Mesenchymal stem cell (in vitro differentiated cells and primary cell): ENCODE data around the gene ADD1.

Experiments used
- DNase-seq: peaks from one replicate; pipeline ENCODE4 v3.0.0-alpha.2; 2013
- H2AFZ ChIP-seq: one replicate; pipeline ENCODE4 v1.6.1; 2013; ENCODE audit warnings: low read depth, mild to moderate bottlenecking, control low read depth, inconsistent platforms, low read length, moderate library complexity
- H2AK5ac ChIP-seq: 2 replicates; pipeline ENCODE4 v1.6.1; 2013; ENCODE audit warnings: low read length, moderate library complexity, mild to moderate bottlenecking, inconsistent platforms; ENCODE audit not compliant: severe bottlenecking
- H2BK120ac ChIP-seq: one replicate; pipeline ENCODE4 v1.6.1; 2013; ENCODE audit warnings: low read depth, mild to moderate bottlenecking, inconsistent platforms, low read length, moderate library complexity
- H2BK12ac ChIP-seq, 2 experiments: one replicate each; pipeline ENCODE4 v1.6.1; 2013; ENCODE audit warnings: inconsistent platforms in 2 of 2, low read length in 2 of 2, mild to moderate bottlenecking in 2 of 2, moderate library complexity in 2 of 2, control low read depth in 1 of 2
- H2BK15ac ChIP-seq: one replicate; pipeline ENCODE4 v1.6.1; 2013; ENCODE audit warnings: mild to moderate bottlenecking, low read depth, inconsistent platforms; ENCODE audit not compliant: poor library complexity, severe bottlenecking
- H2BK5ac ChIP-seq: 2 replicates; pipeline ENCODE4 v1.6.1; 2013; ENCODE audit warnings: low read depth, mild to moderate bottlenecking, low read length, control low read depth, inconsistent platforms; ENCODE audit not compliant: poor library complexity, severe bottlenecking
- H3K14ac ChIP-seq, 2 experiments: one replicate each; pipeline ENCODE4 v1.6.1; 2013; ENCODE audit warnings: inconsistent platforms in 2 of 2, low read length in 2 of 2, control low read depth in 1 of 2, mild to moderate bottlenecking in 1 of 2, moderate library complexity in 1 of 2
- H3K18ac ChIP-seq, 2 experiments: one replicate each; pipeline ENCODE4 v1.6.1; 2013; ENCODE audit warnings: inconsistent platforms in 2 of 2, low read length in 2 of 2, control low read depth in 1 of 2, low read depth in 1 of 2, mild to moderate bottlenecking in 1 of 2
- H3K23ac ChIP-seq, 2 experiments: one replicate each; pipeline ENCODE4 v1.6.1; 2013; ENCODE audit warnings: inconsistent platforms in 2 of 2, low read length in 2 of 2, mild to moderate bottlenecking in 2 of 2, moderate library complexity in 2 of 2, control low read depth in 1 of 2
- H3K27ac ChIP-seq: 2 replicates; pipeline ENCODE4 v1.5.1; 2013; ENCODE audit warnings: mild to moderate bottlenecking, moderate library complexity, low read length, control low read depth, inconsistent platforms; ENCODE audit not compliant: poor library complexity, severe bottlenecking
- H3K27me3 ChIP-seq, 2 experiments: 2 replicates each; pipeline versions ENCODE4 v1.6.1 to v1.7.0; 2013; ENCODE audit warnings: low read length in 2 of 2, mild to moderate bottlenecking in 2 of 2, moderate library complexity in 2 of 2, control low read depth in 1 of 2, inconsistent platforms in 1 of 2; ENCODE audit not compliant: control insufficient read depth in 1 of 2, insufficient read depth in 1 of 2
- H3K36me3 ChIP-seq, 2 experiments: 2 replicates each; pipeline versions ENCODE4 v1.6.1 to v1.7.0; 2013; ENCODE audit warnings: low read length in 2 of 2, control low read depth in 1 of 2, inconsistent platforms in 1 of 2, low read depth in 1 of 2, mild to moderate bottlenecking in 1 of 2; ENCODE audit not compliant: insufficient read depth in 2 of 2, control insufficient read depth in 1 of 2
- H3K4ac ChIP-seq, 2 experiments: one replicate each; pipeline ENCODE4 v1.6.1; 2013; ENCODE audit warnings: inconsistent platforms in 2 of 2, low read length in 2 of 2, mild to moderate bottlenecking in 2 of 2, moderate library complexity in 2 of 2, control low read depth in 1 of 2, low read depth in 1 of 2
- H3K4me1 ChIP-seq: 2 replicates; pipeline ENCODE4 v1.6.1; 2013; ENCODE audit warnings: low read depth, low read length, control low read depth; ENCODE audit not compliant: control insufficient read depth, insufficient read depth
- H3K4me2 ChIP-seq: 2 replicates; pipeline ENCODE4 v1.6.1; 2013; ENCODE audit warnings: low read length, mild to moderate bottlenecking, inconsistent platforms; ENCODE audit not compliant: poor library complexity, severe bottlenecking
- H3K4me3 ChIP-seq, 2 experiments: 2 replicates each; pipeline versions ENCODE4 v1.5.1 to v1.7.0; 2013; ENCODE audit warnings: low read length in 2 of 2, mild to moderate bottlenecking in 2 of 2, control low read depth in 1 of 2, low read depth in 1 of 2; ENCODE audit not compliant: insufficient read depth in 1 of 2
- H3K79me1 ChIP-seq: replicated peaks from 2 replicates; pipeline ENCODE4 v1.6.1; 2013; ENCODE audit warnings: mild to moderate bottlenecking, control low read depth, low read length, inconsistent platforms; ENCODE audit not compliant: poor library complexity, severe bottlenecking
- H3K9ac ChIP-seq: 2 replicates; pipeline ENCODE4 v1.7.0; 2013; ENCODE audit warnings: mild to moderate bottlenecking, low read length, moderate library complexity
- H3K9me3 ChIP-seq: 2 replicates; pipeline ENCODE4 v1.7.0; 2013; ENCODE audit warnings: mild to moderate bottlenecking, low read length; ENCODE audit not compliant: control insufficient read depth
- H4K8ac ChIP-seq: one replicate; pipeline ENCODE4 v1.6.1; 2013; ENCODE audit warnings: inconsistent platforms, mild to moderate bottlenecking, low read length, moderate library complexity
- H4K91ac ChIP-seq: one replicate; pipeline ENCODE4 v1.6.1; 2013; ENCODE audit warnings: mild to moderate bottlenecking, low read length, inconsistent platforms
- WGBS: methylation state at CpG from one replicate; pipeline ENCODE4 v1.1.7; 2013; ENCODE audit warnings: mixed read lengths; 5-methylcytosine and 5-hydroxymethylcytosine counted together

The ADD1 gene

GRCh38 chr4:2871466-2871865 lies 27.8 kb downstream of the ADD1 start:
- no peak overlapping the region for H3K4me3 ChIP-seq
- no peak overlapping the region for H2BK5ac ChIP-seq

DNA sequence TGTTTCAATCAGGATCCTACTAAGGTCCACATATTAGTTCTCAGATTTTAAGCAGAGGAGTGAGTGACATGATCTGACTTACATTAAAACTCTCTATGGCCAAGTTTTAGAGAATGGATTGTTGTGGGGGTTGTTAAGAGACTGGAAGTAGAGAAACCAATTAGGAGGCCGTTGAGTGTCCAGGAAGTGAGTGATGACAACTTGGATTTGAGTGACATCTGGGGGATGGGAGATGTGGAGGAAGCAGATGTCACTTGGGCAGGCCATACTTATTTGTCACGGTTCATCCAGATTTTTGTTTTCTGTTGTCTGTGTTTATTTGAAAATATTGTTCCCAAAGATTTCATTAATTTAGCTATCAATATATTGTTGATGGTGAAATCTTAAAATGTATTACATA lies 28.3 kb downstream of the ADD1 start:
- Histone ChIP-seq H2BK5ac (no peak overlapping the region), H3K4me3 (no peak overlapping the region), H3K4me1 (peaks cover 20% of the 10 kb centered on the region), H3K79me1 (no peaks in the 10 kb centered on the region), H3K9ac (no peak overlapping the region), H3K27me3 (no peaks in the 10 kb centered on the region), H3K4ac (no peak overlapping the region), H4K91ac (no peak overlapping the region), H2AFZ (no peak overlapping the region), H3K9me3 (no peaks in the 10 kb centered on the region), H4K8ac (no peak overlapping the region), H3K23ac (no peak overlapping the region), H3K14ac (no peak overlapping the region), H3K27ac (no peak overlapping the region), H2AK5ac (no peak overlapping the region), H2BK12ac (no peak overlapping the region), H3K18ac (no peak overlapping the region), H2BK120ac (no peak overlapping the region), H3K4me2 (no peak overlapping the region), H3K36me3 (peaks cover 9 to 10% of the 10 kb centered on the region in 2 experiments), H2BK15ac (no peak overlapping the region)
- 15% methylated on average over 1 of the region's 2 CpGs for WGBS
- DNase-seq: no peak

More at GRCh38 chr4:2871466-2871865, 27.8 kb downstream of the ADD1 start:
- no peaks in the 10 kb centered on the region for H3K9me3 ChIP-seq
- no peak overlapping the region for H4K91ac ChIP-seq
- H3K14ac ChIP-seq: no peak overlapping the region
- no peak overlapping the region for H3K4ac ChIP-seq
- WGBS: 94% methylated on average over 4 of the region's 4 CpGs
- peaks cover 6 to 9% of the 10 kb centered on the region in 2 experiments for H3K36me3 ChIP-seq
- no peak overlapping the region for H3K18ac ChIP-seq
- H3K79me1 ChIP-seq: no peaks in the 10 kb centered on the region
- H2BK15ac ChIP-seq: no peak overlapping the region
- H3K4me2 ChIP-seq: no peak overlapping the region
- no peak overlapping the region for H2BK120ac ChIP-seq
- no peak overlapping the region for H3K23ac ChIP-seq
- peaks cover 21% of the 10 kb centered on the region for H3K4me1 ChIP-seq
- no peak overlapping the region for H2AK5ac ChIP-seq
- H3K27me3 ChIP-seq: no peaks in the 10 kb centered on the region
- H3K27ac ChIP-seq: no peak overlapping the region
- no peak overlapping the region for H2BK12ac ChIP-seq
- no peak overlapping the region for H4K8ac ChIP-seq
- H3K9ac ChIP-seq: no peak overlapping the region
- no peak for DNase-seq
- no peak overlapping the region for H2AFZ ChIP-seq

- WGBS: no CpG with 5 or more reads among the region's 1 CpG
Measured at GRCh38 chr4:2873329-2873728, 29.7 kb downstream of the ADD1 start.

GRCh38 chr4:2874861-2875260 lies 31.2 kb downstream of the ADD1 start:
- peaks cover 24 to 29% of the 10 kb centered on the region in 2 experiments for H3K36me3 ChIP-seq
- peaks cover 8% of the 10 kb centered on the region for H3K79me1 ChIP-seq
- H2BK12ac ChIP-seq: no peak overlapping the region
- H4K8ac ChIP-seq: no peak overlapping the region
- H3K27me3 ChIP-seq: no peaks in the 10 kb centered on the region
- H3K4me3 ChIP-seq: no peak overlapping the region
- H3K14ac ChIP-seq: no peak overlapping the region
- peaks cover 8% of the 10 kb centered on the region for H3K4me1 ChIP-seq
- H2BK15ac ChIP-seq: no peak overlapping the region
- H3K27ac ChIP-seq: no peak overlapping the region
- DNase-seq: no peak
- no peaks in the 10 kb centered on the region for H3K9me3 ChIP-seq
- no peak overlapping the region for H3K23ac ChIP-seq
- H3K4ac ChIP-seq: no peak overlapping the region
- H2BK120ac ChIP-seq: no peak overlapping the region
- no peak overlapping the region for H3K9ac ChIP-seq
- H2BK5ac ChIP-seq: no peak overlapping the region
- 100% methylated on average over 4 of the region's 7 CpGs for WGBS
- no peak overlapping the region for H2AFZ ChIP-seq
- no peak overlapping the region for H3K18ac ChIP-seq
- no peak overlapping the region for H3K4me2 ChIP-seq
- H4K91ac ChIP-seq: no peak overlapping the region
- no peak overlapping the region for H2AK5ac ChIP-seq

More at GRCh38 chr4:2873329-2873728, 29.7 kb downstream of the ADD1 start:
- H3K4me3 ChIP-seq: no peak overlapping the region
- no peak overlapping the region for H3K14ac ChIP-seq
- H3K9ac ChIP-seq: no peak overlapping the region
- H3K27me3 ChIP-seq: no peaks in the 10 kb centered on the region
- peaks cover 4% of the 10 kb centered on the region for H3K79me1 ChIP-seq
- H2AK5ac ChIP-seq: no peak overlapping the region
- no peak overlapping the region for H2BK120ac ChIP-seq
- no peak overlapping the region for H2BK5ac ChIP-seq
- H4K8ac ChIP-seq: no peak overlapping the region
- H2AFZ ChIP-seq: no peak overlapping the region
- H3K18ac ChIP-seq: no peak overlapping the region
- no peak overlapping the region for H3K4ac ChIP-seq
- H3K4me2 ChIP-seq: no peak overlapping the region
- no peak overlapping the region for H3K23ac ChIP-seq
- H3K36me3 ChIP-seq: peaks cover 15 to 17% of the 10 kb centered on the region in 2 experiments
- H2BK15ac ChIP-seq: no peak overlapping the region
- H2BK12ac ChIP-seq: no peak overlapping the region
- DNase-seq: no peak
- no peak overlapping the region for H4K91ac ChIP-seq
- H3K27ac ChIP-seq: no peak overlapping the region
- peaks cover 17% of the 10 kb centered on the region for H3K4me1 ChIP-seq
- no peaks in the 10 kb centered on the region for H3K9me3 ChIP-seq
